Measurements from ENCODE around the gene DPH6.

The DPH6 gene

DNA sequence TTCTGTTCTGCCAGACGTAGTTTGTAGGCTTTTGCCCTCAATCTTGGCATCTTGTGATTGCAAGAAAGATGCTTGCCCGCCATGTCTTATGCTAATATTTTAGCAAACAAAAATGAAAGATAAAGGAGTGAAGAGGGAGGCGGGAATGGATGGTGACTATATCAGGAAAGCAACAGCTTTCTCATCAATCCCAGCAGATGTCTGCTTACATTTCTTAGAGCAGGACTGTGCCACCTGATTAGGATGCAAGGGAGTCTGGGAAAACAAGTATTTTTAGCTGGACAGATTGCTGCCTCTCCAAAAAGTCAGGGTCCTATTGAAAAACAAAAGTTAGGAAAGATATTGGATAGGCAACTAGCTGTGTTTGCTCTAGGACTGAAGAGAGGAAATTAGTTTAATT is 34.6 kb upstream of the DPH6 start:
- Histone ChIP-seq H3K27me3 (ENCODE audit: low read length) (no peaks in the 10 kb centered on the region), H3K4me3 (ENCODE audit: insufficient read depth, low read length, poor library complexity, severe bottlenecking) (no peak overlapping the region), H3K9me3 (ENCODE audit: insufficient read depth, low read length) (no peaks in the 10 kb centered on the region), H3K9ac (ENCODE audit: low read length) (no peak overlapping the region), H4K20me1 (ENCODE audit: low read depth, low read length) (no peaks in the 10 kb centered on the region), H3F3A (ENCODE audit: insufficient read depth) (no peaks in the 10 kb centered on the region), H3K27ac (ENCODE audit: low read depth, low read length) (no peak overlapping the region), H3K36me3 (ENCODE audit: low read length) (no peaks in the 10 kb centered on the region), H3K4me2 (ENCODE audit: low read depth, low read length, poor library complexity, severe bottlenecking) (no peak overlapping the region), H3K79me2 (ENCODE audit: insufficient read depth, low read length) (no peaks in the 10 kb centered on the region), H2AFZ (ENCODE audit: low read depth, low read length, severe bottlenecking) (no peak overlapping the region), H3K9me2 (replicated peaks; ENCODE audit: insufficient read depth, low read length) (no peaks in the 10 kb centered on the region)
- TF ChIP-seq EZH2phosphoT487 (conservative IDR thresholded peaks at IDR 0.05; ENCODE audit: low read length) (no peak), CTCF (IDR thresholded peaks at IDR 0.05; ENCODE audit: insufficient read depth, low read length, poor library complexity, severe bottlenecking) (no peak)

DNA sequence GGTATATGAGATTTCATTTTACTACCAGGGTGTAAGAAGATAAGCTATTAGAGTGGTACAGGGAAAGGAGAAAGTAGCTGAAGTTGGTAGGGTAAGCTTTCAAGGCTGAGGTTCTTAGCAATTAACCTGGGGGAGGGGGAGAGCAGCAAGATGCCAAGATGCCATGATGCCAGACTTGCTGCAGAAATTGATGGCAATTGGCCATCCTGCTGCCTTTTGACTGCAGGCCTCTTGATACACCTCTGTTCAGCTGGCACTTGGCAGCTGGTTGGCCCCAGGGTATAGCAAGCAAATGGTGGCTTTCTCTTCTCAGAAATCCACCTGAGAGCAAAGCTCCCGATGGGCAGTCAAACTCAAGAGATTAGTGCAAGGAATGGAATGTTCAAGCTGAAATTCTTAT is 21.4 kb upstream of the DPH6 start:
- Histone ChIP-seq H3F3A (ENCODE audit: insufficient read depth) (no peaks in the 10 kb centered on the region), H3K4me3 (ENCODE audit: insufficient read depth, low read length, poor library complexity, severe bottlenecking) (no peak overlapping the region), H3K36me3 (ENCODE audit: low read length) (no peaks in the 10 kb centered on the region), H3K9ac (ENCODE audit: low read length) (no peak overlapping the region), H3K4me2 (ENCODE audit: low read depth, low read length, poor library complexity, severe bottlenecking) (no peak overlapping the region), H3K79me2 (ENCODE audit: insufficient read depth, low read length) (no peaks in the 10 kb centered on the region), H3K27ac (ENCODE audit: low read depth, low read length) (no peak overlapping the region), H4K20me1 (ENCODE audit: low read depth, low read length) (no peaks in the 10 kb centered on the region), H3K9me3 (ENCODE audit: insufficient read depth, low read length) (no peaks in the 10 kb centered on the region), H3K27me3 (ENCODE audit: low read length) (no peaks in the 10 kb centered on the region), H2AFZ (ENCODE audit: low read depth, low read length, severe bottlenecking) (no peak overlapping the region), H3K9me2 (replicated peaks; ENCODE audit: insufficient read depth, low read length) (no peaks in the 10 kb centered on the region)
- TF ChIP-seq EZH2phosphoT487 (conservative IDR thresholded peaks at IDR 0.05; ENCODE audit: low read length) = no peak
- TF ChIP-seq CTCF (IDR thresholded peaks at IDR 0.05; ENCODE audit: insufficient read depth, low read length, poor library complexity, severe bottlenecking) = no peak

- no peak overlapping the region for H3K4me2 ChIP-seq (ENCODE audit: low read depth, low read length, poor library complexity, severe bottlenecking)
- H3K27me3 ChIP-seq (ENCODE audit: low read length) = no peaks in the 10 kb centered on the region
- H3K79me2 ChIP-seq (ENCODE audit: insufficient read depth, low read length) = no peaks in the 10 kb centered on the region
- no peaks in the 10 kb centered on the region for H3K9me3 ChIP-seq (ENCODE audit: insufficient read depth, low read length)
- H3K9ac ChIP-seq (ENCODE audit: low read length) = no peak overlapping the region
- no peaks in the 10 kb centered on the region for H3F3A ChIP-seq (ENCODE audit: insufficient read depth)
- no peak overlapping the region for H2AFZ ChIP-seq (ENCODE audit: low read depth, low read length, severe bottlenecking)
- no peaks in the 10 kb centered on the region for H3K9me2 ChIP-seq (replicated peaks; ENCODE audit: insufficient read depth, low read length)
- H4K20me1 ChIP-seq (ENCODE audit: low read depth, low read length) = no peaks in the 10 kb centered on the region
- TF ChIP-seq CTCF (IDR thresholded peaks at IDR 0.05; ENCODE audit: insufficient read depth, low read length, poor library complexity, severe bottlenecking) = no peak
- no peak for TF ChIP-seq EZH2phosphoT487 (conservative IDR thresholded peaks at IDR 0.05; ENCODE audit: low read length)
- no peaks in the 10 kb centered on the region for H3K36me3 ChIP-seq (ENCODE audit: low read length)
- no peak overlapping the region for H3K4me3 ChIP-seq (ENCODE audit: insufficient read depth, low read length, poor library complexity, severe bottlenecking)
- no peak overlapping the region for H3K27ac ChIP-seq (ENCODE audit: low read depth, low read length)
Measured at GRCh38 chr15:35566991-35567390, 21.0 kb upstream of the DPH6 start.

GRCh38 chr15:35565901-35566300 is 19.9 kb upstream of the DPH6 start:
- no peak overlapping the region for H3K27ac ChIP-seq (ENCODE audit: low read depth, low read length)
- no peaks in the 10 kb centered on the region for H3F3A ChIP-seq (ENCODE audit: insufficient read depth)
- H3K9me2 ChIP-seq (replicated peaks; ENCODE audit: insufficient read depth, low read length) = no peaks in the 10 kb centered on the region
- H4K20me1 ChIP-seq (ENCODE audit: low read depth, low read length) = no peaks in the 10 kb centered on the region
- no peak overlapping the region for H3K4me2 ChIP-seq (ENCODE audit: low read depth, low read length, poor library complexity, severe bottlenecking)
- no peaks in the 10 kb centered on the region for H3K27me3 ChIP-seq (ENCODE audit: low read length)
- H3K36me3 ChIP-seq (ENCODE audit: low read length) = no peaks in the 10 kb centered on the region
- no peak overlapping the region for H3K4me3 ChIP-seq (ENCODE audit: insufficient read depth, low read length, poor library complexity, severe bottlenecking)
- TF ChIP-seq EZH2phosphoT487 (conservative IDR thresholded peaks at IDR 0.05; ENCODE audit: low read length) (no peak), CTCF (IDR thresholded peaks at IDR 0.05; ENCODE audit: insufficient read depth, low read length, poor library complexity, severe bottlenecking) (no peak)
- no peaks in the 10 kb centered on the region for H3K9me3 ChIP-seq (ENCODE audit: insufficient read depth, low read length)
- H3K9ac ChIP-seq (ENCODE audit: low read length) = no peak overlapping the region
- H2AFZ ChIP-seq (ENCODE audit: low read depth, low read length, severe bottlenecking) = no peak overlapping the region
- no peaks in the 10 kb centered on the region for H3K79me2 ChIP-seq (ENCODE audit: insufficient read depth, low read length)
